GM12878 (cell line): ENCODE results near the gene FOXO1. TPM values are rescaled to one million over a fixed set of nuclear protein-coding genes. Genes with fewer than 3 reads are reported as not detected.
A peak's percentile ranks its signal among the peaks of the same experiment; 100 is the strongest.

Experiments used
- ATAC-seq: fragments of 200-7000 bp; cut with Tn5 transposase; 3 replicates; pipeline ENCODE4 v1.9.1; 2020; ENCODE audit warnings: mild to moderate bottlenecking, moderate library complexity
- BruUV-seq: library from RNA; stranded (reverse); fragments of 400-500 nt; replicated peaks from 2 replicates; lab custom pipeline; 2021; lab: Mats Ljungman, UMichigan
- CTCF ChIA-PET: fragments of 300-600 bp; sonication (Branson Sonifier 250); formaldehyde crosslinking; extraction: SDS; loops from one replicate; lab custom pipeline; 2021; ENCODE audit warnings: inconsistent platforms; lab: Yijun Ruan, JAX
- POLR2A ChIA-PET: fragments of 350-600 bp; formaldehyde crosslinking; extraction: SDS; loops from one replicate; lab custom pipeline; 2021; ENCODE audit warnings: inconsistent platforms; lab: Charles Lee
- RAD21 ChIA-PET: fragments of 300-600 bp; sonication (Branson Sonifier 250); formaldehyde crosslinking; loops from one replicate; lab custom pipeline; 2023; ENCODE audit warnings: antibody characterized with exemption; ENCODE audit not compliant: unreplicated experiment; lab: Charles Lee
- SMC1A ChIA-PET: fragments of 300-600 bp; sonication (Branson Sonifier 250); formaldehyde crosslinking; loops from one replicate; lab custom pipeline; 2023; ENCODE audit not compliant: unreplicated experiment, uncharacterized antibody; lab: Charles Lee
- DNase-seq: peaks from one replicate; pipeline ENCODE4 v3.0.0-alpha.2; 2011; ENCODE audit warnings: low read depth, low spot score
- FAIRE-seq: peaks from 3 replicates; lab custom pipeline; 2011; peaks lifted over from hg19 to GRCh38; lab: Jason Lieb, UNC
- H2AFZ ChIP-seq: 2 replicates; pipeline ENCODE4 v1.6.0; 2011; ENCODE audit warnings: low read depth, low read length, control low read depth; ENCODE audit not compliant: control insufficient read depth
- H3K27ac ChIP-seq: 2 replicates; pipeline ENCODE4 v1.5.1; 2011; ENCODE audit warnings: control low read depth; ENCODE audit not compliant: control insufficient read depth, insufficient read depth
- H3K27me3 ChIP-seq, 2 experiments: replicated peaks in 1 of 2; 2 replicates each; pipeline versions ENCODE4 v1.6.0 to v1.6.1; 2011; ENCODE audit warnings: low read length in 1 of 2; ENCODE audit not compliant: control insufficient read depth in 2 of 2, insufficient read depth in 2 of 2
- H3K36me3 ChIP-seq, 2 experiments: 2 replicates each; pipeline ENCODE4 v1.5.1; 2011; ENCODE audit warnings: low read length in 1 of 2; ENCODE audit not compliant: control insufficient read depth in 2 of 2, insufficient read depth in 2 of 2
- H3K4me1 ChIP-seq: 2 replicates; pipeline ENCODE4 v1.6.1; 2011; ENCODE audit warnings: mild to moderate bottlenecking, low read length, moderate library complexity, mixed read lengths; ENCODE audit not compliant: control insufficient read depth, insufficient read depth
- H3K4me2 ChIP-seq: 2 replicates; pipeline ENCODE4 v1.6.0; 2011; ENCODE audit warnings: control low read depth; ENCODE audit not compliant: control insufficient read depth, insufficient read depth
- H3K4me3 ChIP-seq: fragments of 200-600 bp; sonication (generic); 2 replicates; pipeline ENCODE4 v1.5.1; 2016
- H3K79me2 ChIP-seq: 2 replicates; pipeline ENCODE4 v1.6.0; 2011; ENCODE audit warnings: low read length; ENCODE audit not compliant: control insufficient read depth, insufficient read depth
- H3K9ac ChIP-seq: 2 replicates; pipeline ENCODE4 v1.8.0; 2011; ENCODE audit warnings: low read length, control low read depth, mixed read lengths; ENCODE audit not compliant: control insufficient read depth, insufficient read depth
- H3K9me3 ChIP-seq: replicated peaks from 3 replicates; pipeline ENCODE4 v1.5.1; 2011; ENCODE audit warnings: mild to moderate bottlenecking, low read length; ENCODE audit not compliant: control insufficient read depth, insufficient read depth
- H4K20me1 ChIP-seq: 2 replicates; pipeline ENCODE4 v1.6.0; 2011; ENCODE audit not compliant: control insufficient read depth, insufficient read depth
- BCL11A ChIP-seq: IDR thresholded peaks from 2 replicates; pipeline ENCODE4 v1.6.1; 2011; ENCODE audit warnings: low read depth, low read length
- CBFB ChIP-seq: IDR thresholded peaks from 2 replicates; pipeline ENCODE4 v1.6.1; 2016; ENCODE audit warnings: antibody characterized with exemption, low read depth
- CEBPB ChIP-seq, 2 experiments: fragments of 150-350 bp in 1 of 2; IDR thresholded peaks; 2 replicates each; pipeline ENCODE4 v1.6.1; 2012 to 2014; ENCODE audit warnings: low read depth in 2 of 2, low read length in 2 of 2, borderline replicate concordance in 1 of 2, inconsistent platforms in 1 of 2
- CREB1 ChIP-seq: IDR thresholded peaks from 2 replicates; pipeline ENCODE4 v1.6.1; 2012; ENCODE audit warnings: low read depth, mild to moderate bottlenecking, inconsistent platforms
- ESRRA ChIP-seq: IDR thresholded peaks from 2 replicates; pipeline ENCODE4 v1.6.1; 2012; ENCODE audit warnings: mild to moderate bottlenecking, low read length, improper control_type of control experiment
- JUNB ChIP-seq: IDR thresholded peaks from 2 replicates; pipeline ENCODE4 v1.6.1; 2016; ENCODE audit warnings: antibody characterized with exemption, mild to moderate bottlenecking
- NFXL1 ChIP-seq: fragments of 450-650 bp; IDR thresholded peaks from 2 replicates; pipeline ENCODE4 v1.6.1; 2017; ENCODE audit warnings: antibody characterized with exemption, mild to moderate bottlenecking, borderline replicate concordance
- NKRF ChIP-seq: fragments of 450-650 bp; conservative IDR thresholded peaks from 2 replicates; pipeline ENCODE4 v1.6.1; 2017; ENCODE audit warnings: mild to moderate bottlenecking, moderate library complexity
- PKNOX1 ChIP-seq: fragments of 450-650 bp; IDR thresholded peaks from 2 replicates; pipeline ENCODE4 v1.6.1; 2016; ENCODE audit warnings: mild to moderate bottlenecking
- POLR2AphosphoS2 ChIP-seq: IDR thresholded peaks from 2 replicates; pipeline ENCODE4 v1.6.1; 2011; ENCODE audit warnings: low read depth, mild to moderate bottlenecking, low read length, improper control_type of control experiment, moderate library complexity
- RFX5 ChIP-seq: IDR thresholded peaks from 2 replicates; pipeline ENCODE4 v1.6.1; 2011; ENCODE audit warnings: low read depth, low read length, improper control_type of control experiment
- TCF3 ChIP-seq: IDR thresholded peaks from 2 replicates; pipeline ENCODE4 v1.6.1; 2012; ENCODE audit warnings: low read depth, mild to moderate bottlenecking, low read length, borderline replicate concordance; ENCODE audit not compliant: insufficient read depth
- ZZZ3 ChIP-seq: IDR thresholded peaks from 2 replicates; pipeline ENCODE4 v1.6.1; 2011; ENCODE audit warnings: low read depth; ENCODE audit not compliant: control insufficient read depth, insufficient read length
- WGBS: methylation state at CpG from one replicate; pipeline ENCODE4 v1.1.6; 2016; ENCODE audit warnings: low lambda C conversion rate; ENCODE audit not compliant: insufficient replicate concordance, insufficient coverage; ENCODE audit errors: missing lambda C conversion rate; 5-methylcytosine and 5-hydroxymethylcytosine counted together
- in situ Hi-C: fragments of 300-500 bp; cut with MboI; formaldehyde crosslinking; loops from 9 replicates; pipeline ENCODE4 v1.14.3; 2018; ENCODE audit warnings: mixed read lengths
- intact Hi-C: fragments of 100-400 bp; cut with micrococcal nuclease; formaldehyde crosslinking; loops from one replicate; pipeline ENCODE4 v1.14.2; 2022; ENCODE audit not compliant: unreplicated experiment
- polyA plus RNA-seq, 11 experiments: library from polyadenylated mRNA; depleted of rRNA in 4 of 11; unstranded in 6 of 11; stranded (reverse) in 5 of 11; fragments of >200 nt; fragmentation: Nextera tagmentation in 4 of 11; fragmentation: Illumina TruSeq in 1 of 11; extraction: Ambion mirVana in 4 of 11; extraction: Trizol in 1 of 11; gene quantifications; 1 replicate in 1 of 11; 2 replicates in 10 of 11; pipeline versions ENCODE4 v1.2.1 to v1.2.3, GENCODE V29; 2011 to 2016; ENCODE audit warnings: inconsistent platforms in 2 of 11, missing spikeins in 2 of 11, low read depth in 1 of 11
- total RNA-seq, 4 experiments: library from RNA; depleted of rRNA in 3 of 4; stranded (reverse); fragments of >200 nt in 3 of 4; fragmentation: Illumina TruSeq in 1 of 4; extraction: Trizol in 1 of 4; gene quantifications; 2 replicates each; pipeline versions ENCODE4 v1.2.1 to v1.2.3, GENCODE V29; 2013 to 2021

FOXO1 gene
- total and polyA plus RNA-seq, 10 of the 15 experiments (the other 5 are each of a cell fraction or from before 2014, with no cell fraction given), result 0.58 to 8.3 (median 0.88) TPM

- no peak overlapping the region for H3K4me3 ChIP-seq
- BruUV-seq, result no TSS peak
- no peak overlapping the region for H3K27ac ChIP-seq
- H3K36me3 ChIP-seq, result no peaks in the 10 kb centered on the region; a peak in 1 of 4 replicates
- SMC1A ChIA-PET, result interaction anchor here (1.3 kb wide), 1 partner anchor 117 kb away, joined by 3 read pairs; no protein-coding TSS in a partner anchor
- peaks cover 2% of the 10 kb centered on the region for H3K79me2 ChIP-seq
- intact Hi-C loops, result no loop called here
- 100% methylated on average over 1 of the region's 1 CpG for WGBS
- no peak overlapping the region for H3K9ac ChIP-seq
- no peaks in the 10 kb centered on the region for H3K27me3 ChIP-seq
- ATAC-seq (peak; percentile 18; the same call in 1 of the 3 replicates), FAIRE-seq (no peak), DNase-seq (no peak)
- no peak for TF ChIP-seq BCL11A
- TF ChIP-seq POLR2AphosphoS2, result no peak
- no peak for TF ChIP-seq NKRF
- in situ Hi-C loops, result no loop called here
- H3K4me1 ChIP-seq, result no peaks in the 10 kb centered on the region; the same call in 1 of the 2 replicates
- no peaks in the 10 kb centered on the region for H3K9me3 ChIP-seq
- CTCF ChIA-PET, result no interaction called here
- RAD21 ChIA-PET, result no interaction called here
- peaks cover 2% of the 10 kb centered on the region; the same call in 1 of the 2 replicates for H4K20me1 ChIP-seq
- H3K4me2 ChIP-seq, result no peak overlapping the region
- no peak overlapping the region for H2AFZ ChIP-seq
- POLR2A ChIA-PET, result no interaction called here
Observed at GRCh38 chr13:40572961-40573360, 93.5 kb downstream of the FOXO1 start.

- no TSS peak for BruUV-seq
- H3K4me1 ChIP-seq, result no peaks in the 10 kb centered on the region; the same call in 1 of the 2 replicates
- ChIA-PET POLR2A (no interaction called here), SMC1A (interaction anchor here (1.0 to 1.3 kb wide), 2 partner anchors 115 to 157 kb away, joined by 3 read pairs; no protein-coding TSS in a partner anchor), RAD21 (no interaction called here), CTCF (interaction anchor here (0.8 kb wide), 1 partner anchor 10 kb away, joined by 3 read pairs; no protein-coding TSS in a partner anchor)
- in situ Hi-C loops, result no loop called here
- DNase-seq, result no peak
- no peaks in the 10 kb centered on the region; the same call in 1 of the 2 replicates for H4K20me1 ChIP-seq
- no peaks in the 10 kb centered on the region for H3K27me3 ChIP-seq
- H2AFZ ChIP-seq, result no peak overlapping the region
- 48% methylated on average over 6 of the region's 6 CpGs for WGBS
- H3K9me3 ChIP-seq, result no peaks in the 10 kb centered on the region
- no peaks in the 10 kb centered on the region; the same call in none of the 2 replicates for H3K79me2 ChIP-seq
- FAIRE-seq, result no peak
- H3K4me2 ChIP-seq, result no peak overlapping the region
- ATAC-seq, result no peak
- intact Hi-C loops, result no loop called here
- no peak overlapping the region for H3K27ac ChIP-seq
- no peak overlapping the region for H3K4me3 ChIP-seq
- H3K9ac ChIP-seq, result no peak overlapping the region
- no peaks in the 10 kb centered on the region for H3K36me3 ChIP-seq
- TF ChIP-seq CREB1 (no peak), PKNOX1 (no peak), ESRRA (no peak), JUNB (no peak), RFX5 (no peak), CEBPB (IDR thresholded peaks at IDR 0.05; ENCODE audit: borderline replicate concordance in 1 of 2, low read depth in 2 of 2, low read length in 2 of 2) (no peak), CBFB (no peak), TCF3 (no peak), NFXL1 (no peak), ZZZ3 (no peak)
Observed at GRCh38 chr13:40571338-40571963, 95.0 kb downstream of the FOXO1 start.
